ENCODE data around the gene PPARG.
"Not testable (repeated sequence)": the region's sequence is repeated elsewhere in the genome, so short reads cannot be mapped to it uniquely, and the experiment has no call there.

PPARG gene

GRCh38 chr3:12455740-12456139 lies 166.9 kb downstream of the PPARG start:
- no peaks in the 10 kb centered on the region for H3K9me3 ChIP-seq (ENCODE audit: control insufficient read depth, insufficient read depth, low read length)
- no peak overlapping the region for H3K9ac ChIP-seq (ENCODE audit: low read depth, low read length)
- H3K27me3 ChIP-seq (ENCODE audit: control insufficient read depth, insufficient read depth, low read length), result no peaks in the 10 kb centered on the region
- H3K36me3 ChIP-seq (ENCODE audit: control insufficient read depth, insufficient read depth, low read length), result no peaks in the 10 kb centered on the region
- H3K4me1 ChIP-seq (ENCODE audit: control insufficient read depth, insufficient read depth, low read length), result no peaks in the 10 kb centered on the region
- no peak overlapping the region for H3K4me3 ChIP-seq (ENCODE audit: low read depth, low read length)

- Histone ChIP-seq H3K4me3 (ENCODE audit: low read depth, low read length) (no peak overlapping the region), H3K9ac (ENCODE audit: low read depth, low read length) (no peak overlapping the region), H3K27me3 (ENCODE audit: control insufficient read depth, insufficient read depth, low read length) (no peaks in the 10 kb centered on the region), H3K4me1 (ENCODE audit: control insufficient read depth, insufficient read depth, low read length) (no peaks in the 10 kb centered on the region), H3K36me3 (ENCODE audit: control insufficient read depth, insufficient read depth, low read length) (no peaks in the 10 kb centered on the region), H3K9me3 (ENCODE audit: control insufficient read depth, insufficient read depth, low read length) (no peaks in the 10 kb centered on the region)
Observed at GRCh38 chr3:12456441-12456840, 167.6 kb downstream of the PPARG start.

- H3K9me3 ChIP-seq (ENCODE audit: control insufficient read depth, insufficient read depth, low read length); H3K4me1 ChIP-seq (ENCODE audit: control insufficient read depth, insufficient read depth, low read length); H3K27me3 ChIP-seq (ENCODE audit: control insufficient read depth, insufficient read depth, low read length); H3K36me3 ChIP-seq (ENCODE audit: control insufficient read depth, insufficient read depth, low read length); H3K9ac ChIP-seq (ENCODE audit: low read depth, low read length); H3K4me3 ChIP-seq (ENCODE audit: low read depth, low read length): not testable (repeated sequence)
Observed at GRCh38 chr3:12457380-12457779, 168.5 kb downstream of the PPARG start.

- H3K27me3 ChIP-seq (ENCODE audit: control insufficient read depth, insufficient read depth, low read length), result no peaks in the 10 kb centered on the region
- no peak overlapping the region for H3K9ac ChIP-seq (ENCODE audit: low read depth, low read length)
- no peak overlapping the region for H3K4me3 ChIP-seq (ENCODE audit: low read depth, low read length)
- no peaks in the 10 kb centered on the region for H3K36me3 ChIP-seq (ENCODE audit: control insufficient read depth, insufficient read depth, low read length)
- no peaks in the 10 kb centered on the region for H3K9me3 ChIP-seq (ENCODE audit: control insufficient read depth, insufficient read depth, low read length)
- no peaks in the 10 kb centered on the region for H3K4me1 ChIP-seq (ENCODE audit: control insufficient read depth, insufficient read depth, low read length)
Observed at GRCh38 chr3:12458901-12459300, 170.0 kb downstream of the PPARG start.

- Histone ChIP-seq H3K27me3 (ENCODE audit: control insufficient read depth, insufficient read depth, low read length) (no peaks in the 10 kb centered on the region), H3K36me3 (ENCODE audit: control insufficient read depth, insufficient read depth, low read length) (no peaks in the 10 kb centered on the region), H3K4me1 (ENCODE audit: control insufficient read depth, insufficient read depth, low read length) (no peaks in the 10 kb centered on the region), H3K4me3 (ENCODE audit: low read depth, low read length) (no peak overlapping the region), H3K9ac (ENCODE audit: low read depth, low read length) (no peak overlapping the region), H3K9me3 (ENCODE audit: control insufficient read depth, insufficient read depth, low read length) (no peaks in the 10 kb centered on the region)
Observed at GRCh38 chr3:12460127-12460526, 171.3 kb downstream of the PPARG start.

GRCh38 chr3:12461097-12461649 lies 172.3 kb downstream of the PPARG start:
- Histone ChIP-seq H3K36me3 (ENCODE audit: control insufficient read depth, insufficient read depth, low read length) (no peaks in the 10 kb centered on the region), H3K9me3 (ENCODE audit: control insufficient read depth, insufficient read depth, low read length) (no peaks in the 10 kb centered on the region), H3K27me3 (ENCODE audit: control insufficient read depth, insufficient read depth, low read length) (no peaks in the 10 kb centered on the region), H3K4me1 (ENCODE audit: control insufficient read depth, insufficient read depth, low read length) (no peaks in the 10 kb centered on the region), H3K4me3 (ENCODE audit: low read depth, low read length) (no peak overlapping the region), H3K9ac (ENCODE audit: low read depth, low read length) (no peak overlapping the region)

- no peaks in the 10 kb centered on the region for H3K36me3 ChIP-seq (ENCODE audit: control insufficient read depth, insufficient read depth, low read length)
- no peaks in the 10 kb centered on the region for H3K9me3 ChIP-seq (ENCODE audit: control insufficient read depth, insufficient read depth, low read length)
- H3K4me1 ChIP-seq (ENCODE audit: control insufficient read depth, insufficient read depth, low read length), result no peaks in the 10 kb centered on the region
- no peak overlapping the region for H3K4me3 ChIP-seq (ENCODE audit: low read depth, low read length)
- H3K9ac ChIP-seq (ENCODE audit: low read depth, low read length), result no peak overlapping the region
- H3K27me3 ChIP-seq (ENCODE audit: control insufficient read depth, insufficient read depth, low read length), result no peaks in the 10 kb centered on the region
Observed at GRCh38 chr3:12462159-12462947, 173.5 kb downstream of the PPARG start.

- Histone ChIP-seq H3K9me3 (ENCODE audit: control insufficient read depth, insufficient read depth, low read length) (no peaks in the 10 kb centered on the region), H3K36me3 (ENCODE audit: control insufficient read depth, insufficient read depth, low read length) (no peaks in the 10 kb centered on the region), H3K4me1 (ENCODE audit: control insufficient read depth, insufficient read depth, low read length) (no peaks in the 10 kb centered on the region), H3K27me3 (ENCODE audit: control insufficient read depth, insufficient read depth, low read length) (no peaks in the 10 kb centered on the region), H3K9ac (ENCODE audit: low read depth, low read length) (no peak overlapping the region), H3K4me3 (ENCODE audit: low read depth, low read length) (no peak overlapping the region)
Observed at GRCh38 chr3:12463686-12464085, 174.8 kb downstream of the PPARG start.

GRCh38 chr3:12464181-12464580 lies 175.3 kb downstream of the PPARG start:
- H3K9me3 ChIP-seq (ENCODE audit: control insufficient read depth, insufficient read depth, low read length), result no peaks in the 10 kb centered on the region

GRCh38 chr3:12465151-12465835 lies 176.4 kb downstream of the PPARG start:
- Histone ChIP-seq H3K4me1 (ENCODE audit: control insufficient read depth, insufficient read depth, low read length) (no peaks in the 10 kb centered on the region), H3K9me3 (ENCODE audit: control insufficient read depth, insufficient read depth, low read length) (no peaks in the 10 kb centered on the region), H3K36me3 (ENCODE audit: control insufficient read depth, insufficient read depth, low read length) (no peaks in the 10 kb centered on the region), H3K4me3 (ENCODE audit: low read depth, low read length) (no peak overlapping the region), H3K9ac (ENCODE audit: low read depth, low read length) (no peak overlapping the region), H3K27me3 (ENCODE audit: control insufficient read depth, insufficient read depth, low read length) (no peaks in the 10 kb centered on the region)

More at GRCh38 chr3:12464181-12464580, 175.3 kb downstream of the PPARG start:
- Histone ChIP-seq H3K9ac (ENCODE audit: low read depth, low read length) (no peak overlapping the region), H3K4me3 (ENCODE audit: low read depth, low read length) (no peak overlapping the region), H3K4me1 (ENCODE audit: control insufficient read depth, insufficient read depth, low read length) (no peaks in the 10 kb centered on the region), H3K27me3 (ENCODE audit: control insufficient read depth, insufficient read depth, low read length) (no peaks in the 10 kb centered on the region), H3K36me3 (ENCODE audit: control insufficient read depth, insufficient read depth, low read length) (no peaks in the 10 kb centered on the region)

- H3K9ac ChIP-seq (ENCODE audit: low read depth, low read length), result no peak overlapping the region
- H3K36me3 ChIP-seq (ENCODE audit: control insufficient read depth, insufficient read depth, low read length), result no peaks in the 10 kb centered on the region
- H3K4me3 ChIP-seq (ENCODE audit: low read depth, low read length), result no peak overlapping the region
- H3K27me3 ChIP-seq (ENCODE audit: control insufficient read depth, insufficient read depth, low read length), result no peaks in the 10 kb centered on the region
- no peaks in the 10 kb centered on the region for H3K4me1 ChIP-seq (ENCODE audit: control insufficient read depth, insufficient read depth, low read length)
- H3K9me3 ChIP-seq (ENCODE audit: control insufficient read depth, insufficient read depth, low read length), result no peaks in the 10 kb centered on the region
Observed at GRCh38 chr3:12465836-12466225, 177.0 kb downstream of the PPARG start.

- H3K9ac ChIP-seq (ENCODE audit: low read depth, low read length), result no peak overlapping the region
- H3K4me3 ChIP-seq (ENCODE audit: low read depth, low read length), result no peak overlapping the region
- H3K9me3 ChIP-seq (ENCODE audit: control insufficient read depth, insufficient read depth, low read length), result no peaks in the 10 kb centered on the region
- no peaks in the 10 kb centered on the region for H3K27me3 ChIP-seq (ENCODE audit: control insufficient read depth, insufficient read depth, low read length)
- no peaks in the 10 kb centered on the region for H3K36me3 ChIP-seq (ENCODE audit: control insufficient read depth, insufficient read depth, low read length)
- H3K4me1 ChIP-seq (ENCODE audit: control insufficient read depth, insufficient read depth, low read length), result no peaks in the 10 kb centered on the region
Observed at GRCh38 chr3:12467746-12468145, 178.9 kb downstream of the PPARG start.
